B cell (primary cell): ENCODE data around the gene MYO18A. TPM values are rescaled to one million over a fixed set of nuclear protein-coding genes. Genes with fewer than 3 reads are reported as not detected.

Experiments
- ATAC-seq: fragments of 200-7000 bp; cut with Tn5 transposase; one replicate; pipeline ENCODE4 v1.10.0; 2021; ENCODE audit warnings: low read depth, mild to moderate bottlenecking, moderate number of reproducible peaks, moderate library complexity
- CTCF ChIA-PET: fragments of 350-600 bp; sonication (Branson Sonifier 250); formaldehyde crosslinking; loops from one replicate; lab custom pipeline; 2021; ENCODE audit warnings: antibody characterized with exemption, inconsistent platforms; lab: Charles Lee
- POLR2A ChIA-PET: fragments of 350-600 bp; sonication (Branson Sonifier 250); formaldehyde crosslinking; loops from one replicate; lab custom pipeline; 2021; ENCODE audit warnings: antibody characterized with exemption; lab: Charles Lee
- DNase-seq: peaks from one replicate; pipeline ENCODE4 v3.0.0; 2013
- H2AFZ ChIP-seq: 2 replicates; pipeline ENCODE4 v1.6.1; 2012; ENCODE audit warnings: mild to moderate bottlenecking, low read depth, low read length; ENCODE audit not compliant: insufficient read depth, poor library complexity, severe bottlenecking
- H3K27ac ChIP-seq, 2 donors: 1 replicate in 1 of 2; 2 replicates in 1 of 2; pipeline ENCODE4 v1.5.1; 2012 to 2013; ENCODE audit warnings: low read length in 2 of 2, mild to moderate bottlenecking in 2 of 2, moderate library complexity in 1 of 2
- H3K27me3 ChIP-seq, 4 experiments: fragments of 200-600 bp in 1 of 4; sonication (generic) in 1 of 4; replicated peaks in 1 of 4; 1 replicate in 2 of 4; 2 replicates in 2 of 4; pipeline versions ENCODE4 v1.6.1 to v1.7.0; 2013 to 2016; ENCODE audit warnings: low read length in 3 of 4, mild to moderate bottlenecking in 2 of 4, mixed read lengths in 1 of 4, moderate library complexity in 1 of 4; ENCODE audit not compliant: insufficient read depth in 4 of 4, control insufficient read depth in 3 of 4; ENCODE audit errors: control extremely low read depth in 1 of 4
- H3K36me3 ChIP-seq, 2 experiments: replicated peaks in 1 of 2; 1 replicate in 1 of 2; 2 replicates in 1 of 2; pipeline versions ENCODE4 v1.6.1 to v1.7.1; 2013; ENCODE audit warnings: low read length in 1 of 2; ENCODE audit not compliant: insufficient read depth in 2 of 2, control insufficient read depth in 1 of 2; ENCODE audit errors: control extremely low read depth in 1 of 2, extremely low read depth in 1 of 2
- H3K4me1 ChIP-seq, 2 donors: fragments of 200-600 bp in 1 of 2; sonication (generic) in 1 of 2; 1 replicate in 1 of 2; 2 replicates in 1 of 2; pipeline versions ENCODE4 v1.5.1 to v1.6.1; 2013 to 2017; ENCODE audit warnings: low read length in 2 of 2; ENCODE audit not compliant: control insufficient read depth in 2 of 2, insufficient read depth in 2 of 2
- H3K4me2 ChIP-seq: replicated peaks from 2 replicates; pipeline ENCODE3; 2012; ENCODE audit warnings: mild to moderate bottlenecking, low read depth, low read length; ENCODE audit not compliant: poor library complexity, severe bottlenecking
- H3K4me3 ChIP-seq, 5 experiments: fragments of 200-600 bp in 1 of 5; sonication (generic) in 1 of 5; 1 replicate in 3 of 5; 2 replicates in 2 of 5; pipeline versions ENCODE4 v1.5.1 to v1.7.0; 2011 to 2016; ENCODE audit warnings: low read length in 4 of 5, mild to moderate bottlenecking in 4 of 5, low read depth in 2 of 5, control low read depth in 1 of 5, moderate library complexity in 1 of 5; ENCODE audit not compliant: insufficient read depth in 1 of 5; ENCODE audit errors: control extremely low read depth in 1 of 5, extremely low read depth in 1 of 5
- H3K79me2 ChIP-seq: fragments of 200-600 bp; sonication (generic); one replicate; pipeline ENCODE4 v1.6.0; 2016; ENCODE audit warnings: low read length; ENCODE audit not compliant: control insufficient read depth, insufficient read depth
- H3K9ac ChIP-seq: fragments of 200-600 bp; sonication (generic); 2 replicates; pipeline ENCODE4 v1.6.1; 2017; ENCODE audit warnings: mild to moderate bottlenecking, low read length, moderate library complexity
- H3K9me3 ChIP-seq, 3 donors: one replicate each; pipeline versions ENCODE4 v1.6.1 to v1.7.1; 2013; ENCODE audit warnings: low read length in 2 of 3; ENCODE audit not compliant: control insufficient read depth in 2 of 3, insufficient read depth in 1 of 3; ENCODE audit errors: control extremely low read depth in 1 of 3
- H4K20me1 ChIP-seq: 2 replicates; pipeline ENCODE4 v1.6.0; 2012; ENCODE audit warnings: mild to moderate bottlenecking, low read length; ENCODE audit not compliant: insufficient read depth, control insufficient read depth, poor library complexity, severe bottlenecking
- H3K27ac Mint-ChIP-seq: one replicate; pipeline ENCODE4 v1.8.0; 2021; ENCODE audit warnings: mixed read lengths
- H3K27me3 Mint-ChIP-seq: one replicate; pipeline ENCODE4 v1.8.0; 2021; ENCODE audit warnings: mixed read lengths
- H3K4me1 Mint-ChIP-seq: one replicate; pipeline ENCODE4 v1.8.0; 2021; ENCODE audit warnings: mixed read lengths
- H3K4me3 Mint-ChIP-seq: one replicate; pipeline ENCODE4 v1.8.0; 2021; ENCODE audit warnings: mixed read lengths
- H3K9me3 Mint-ChIP-seq: one replicate; pipeline ENCODE4 v1.8.0; 2022; ENCODE audit warnings: mixed read lengths; ENCODE audit not compliant: insufficient read depth
- EZH2 ChIP-seq: IDR thresholded peaks from 2 replicates; pipeline ENCODE4 v1.6.1; 2012; ENCODE audit warnings: borderline replicate concordance, low read depth, mild to moderate bottlenecking, moderate library complexity, low read length; ENCODE audit not compliant: insufficient read depth, poor library complexity, severe bottlenecking
- WGBS: methylation state at CpG from one replicate; pipeline ENCODE4 v1.1.5; 2013; ENCODE audit warnings: missing lambda C conversion rate; ENCODE audit not compliant: insufficient coverage; 5-methylcytosine and 5-hydroxymethylcytosine counted together
- intact Hi-C: fragments of 100-400 bp; cut with micrococcal nuclease; formaldehyde crosslinking; loops from one replicate; pipeline ENCODE4 v1.10.0; 2022
- polyA plus RNA-seq: library from polyadenylated mRNA; depleted of rRNA; stranded (reverse); fragments of >200 nt; gene quantifications from 2 replicates; pipeline ENCODE4 v1.2.3, GENCODE V29; 2012
- total RNA-seq, 2 donors: library from RNA; stranded (reverse); fragments of 120-200 nt in 1 of 2; gene quantifications; 1 replicate in 1 of 2; 2 replicates in 1 of 2; pipeline versions ENCODE4 v1.2.3 to v1.2.4, GENCODE V29; 2013 to 2022
- TF ChIP-seq, protein P1 (sequence below): fragments of 200-600 bp; IDR thresholded peaks from one replicate; pipeline ENCODE4 v1.8.0; 2022; ENCODE audit warnings: antibody characterized with exemption, mild to moderate bottlenecking

Gene MYO18A
- total and polyA plus RNA-seq, 2 donors (not counting 1 experiment from before 2014, with no cell fraction given), result 72.2 to 155 TPM

DNA sequence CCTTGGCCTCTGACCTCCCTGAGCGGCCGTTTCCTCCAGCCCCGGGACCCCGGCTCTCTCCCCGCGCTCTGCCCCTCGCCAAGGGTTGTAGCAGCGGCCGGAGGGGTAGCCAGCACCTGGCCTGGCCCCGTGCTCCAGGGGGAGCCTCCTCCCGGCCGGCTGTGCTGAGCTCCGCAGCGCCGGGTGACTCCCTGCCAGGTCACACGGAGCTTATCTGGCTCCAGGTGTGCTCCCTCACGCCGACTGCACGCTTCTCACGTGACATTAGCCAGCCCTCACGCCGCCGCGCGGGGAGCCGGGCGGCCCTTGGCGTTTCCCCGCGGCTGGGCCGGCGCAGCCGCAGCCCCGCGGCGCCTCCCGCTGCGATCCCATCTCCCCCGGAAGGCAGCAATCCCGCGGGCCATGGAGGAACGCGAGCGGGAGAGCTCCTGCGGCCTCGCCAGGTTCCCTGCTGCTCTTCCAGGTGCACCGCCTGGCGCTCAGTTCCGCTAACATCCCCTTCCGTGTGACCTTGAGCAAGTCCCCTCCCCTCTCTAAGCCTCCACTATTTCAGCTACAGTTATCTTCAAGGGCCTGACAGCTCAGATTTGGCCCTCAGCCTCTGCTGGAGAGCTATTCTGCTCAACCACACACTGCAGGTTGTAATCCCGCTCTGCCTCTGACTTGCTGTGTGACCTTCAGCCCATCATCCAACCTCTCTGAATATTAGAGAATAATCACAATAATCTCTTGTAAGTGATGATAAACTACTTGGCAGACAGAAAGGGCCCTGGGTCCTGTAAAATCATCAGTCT lies 3.4 kb downstream of the MYO18A start:
- ATAC-seq (peak; percentile 34), DNase-seq (peak; percentile 77)
- peak overlapping the region; percentile 98 for H3K4me2 ChIP-seq
- 2% methylated on average over 50 of the region's 51 CpGs for WGBS
- peak overlapping the region; percentile 91 for H2AFZ ChIP-seq
- H3K27ac Mint-ChIP-seq, result peak overlapping the region; percentile 83
- H3K27me3 ChIP-seq, result peaks cover 0 to 2% (median 0%) of the 10 kb centered on the region in 4 experiments
- peaks cover 9 to 28% of the 10 kb centered on the region in 2 donors for H3K4me1 ChIP-seq
- intact Hi-C loops, result loop anchor here (1.0 kb wide), 1 partner anchor 28 kb away; no protein-coding TSS in a partner anchor
- no peaks in the 10 kb centered on the region for H3K79me2 ChIP-seq
- peaks cover 16% of the 10 kb centered on the region for H3K4me1 Mint-ChIP-seq
- H3K9me3 Mint-ChIP-seq, result no peaks in the 10 kb centered on the region
- peak overlapping the region; percentile 91 for H3K4me3 Mint-ChIP-seq
- TF ChIP-seq, protein P1, sequence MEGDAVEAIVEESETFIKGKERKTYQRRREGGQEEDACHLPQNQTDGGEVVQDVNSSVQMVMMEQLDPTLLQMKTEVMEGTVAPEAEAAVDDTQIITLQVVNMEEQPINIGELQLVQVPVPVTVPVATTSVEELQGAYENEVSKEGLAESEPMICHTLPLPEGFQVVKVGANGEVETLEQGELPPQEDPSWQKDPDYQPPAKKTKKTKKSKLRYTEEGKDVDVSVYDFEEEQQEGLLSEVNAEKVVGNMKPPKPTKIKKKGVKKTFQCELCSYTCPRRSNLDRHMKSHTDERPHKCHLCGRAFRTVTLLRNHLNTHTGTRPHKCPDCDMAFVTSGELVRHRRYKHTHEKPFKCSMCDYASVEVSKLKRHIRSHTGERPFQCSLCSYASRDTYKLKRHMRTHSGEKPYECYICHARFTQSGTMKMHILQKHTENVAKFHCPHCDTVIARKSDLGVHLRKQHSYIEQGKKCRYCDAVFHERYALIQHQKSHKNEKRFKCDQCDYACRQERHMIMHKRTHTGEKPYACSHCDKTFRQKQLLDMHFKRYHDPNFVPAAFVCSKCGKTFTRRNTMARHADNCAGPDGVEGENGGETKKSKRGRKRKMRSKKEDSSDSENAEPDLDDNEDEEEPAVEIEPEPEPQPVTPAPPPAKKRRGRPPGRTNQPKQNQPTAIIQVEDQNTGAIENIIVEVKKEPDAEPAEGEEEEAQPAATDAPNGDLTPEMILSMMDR, result no peak
- TF ChIP-seq EZH2, result no peak
- ChIA-PET POLR2A (interaction anchor here (0.5 to 1.7 kb wide), 3 partner anchors 36 to 1648 kb away, joined by 3 to 6 read pairs (median 6); partner anchors contain the start of gene CRLF3), CTCF (interaction anchor here (0.7 to 8.8 kb wide), 12 partner anchors 12 to 211 kb away, joined by 3 to 225 read pairs (median 5); partner anchors contain the start of gene PIPOX)
- peak overlapping the region; percentile 21 to 65 (median 57) for H3K4me3 ChIP-seq
- no peaks in the 10 kb centered on the region for H4K20me1 ChIP-seq
- H3K27ac ChIP-seq, result peak overlapping the region; percentile 25 to 63
- H3K36me3 ChIP-seq, result no peaks in the 10 kb centered on the region
- H3K27me3 Mint-ChIP-seq, result peaks cover 7% of the 10 kb centered on the region
- H3K9me3 ChIP-seq, result no peaks in the 10 kb centered on the region
- H3K9ac ChIP-seq, result peak overlapping the region; percentile 73

GRCh38 chr17:29175349-29175748 lies 4.8 kb downstream of the MYO18A start:
- Mint-ChIP-seq H3K9me3 (no peaks in the 10 kb centered on the region), H3K4me3 (no peak overlapping the region), H3K4me1 (peaks cover 10% of the 10 kb centered on the region), H3K27me3 (no peaks in the 10 kb centered on the region), H3K27ac (no peak overlapping the region)
- no peaks in the 10 kb centered on the region for H3K36me3 ChIP-seq
- TF ChIP-seq, protein P1, result no peak
- no peak for TF ChIP-seq EZH2
- no peaks in the 10 kb centered on the region for H3K79me2 ChIP-seq
- H2AFZ ChIP-seq, result no peak overlapping the region
- 80% methylated on average over 1 of the region's 6 CpGs for WGBS
- no peaks in the 10 kb centered on the region for H4K20me1 ChIP-seq
- POLR2A ChIA-PET, result interaction anchor here (0.7 kb wide), 1 partner anchor 19 kb away, joined by 3 read pairs; no protein-coding TSS in a partner anchor
- CTCF ChIA-PET, result interaction anchor here (1.6 to 8.8 kb wide), 4 partner anchors 12 to 50 kb away, joined by 3 to 225 read pairs (median 42); no protein-coding TSS in a partner anchor
- H3K9ac ChIP-seq, result no peak overlapping the region
- no peak overlapping the region for H3K4me3 ChIP-seq
- DNase-seq (no peak), ATAC-seq (no peak)
- peaks cover 0 to 2% (median 0%) of the 10 kb centered on the region in 4 experiments for H3K27me3 ChIP-seq
- H3K4me1 ChIP-seq, result peaks cover 6 to 20% of the 10 kb centered on the region in 2 donors
- intact Hi-C loops, result no loop called here
- H3K9me3 ChIP-seq, result no peaks in the 10 kb centered on the region
- no peak overlapping the region for H3K4me2 ChIP-seq
- no peak overlapping the region for H3K27ac ChIP-seq
